Stimulated activated CD8-positive, alpha-beta memory T cell treated with anti-CD3 and anti-CD28 coated beads, Interleukin-4, amount 100 ng/mL, for 24 hours (primary cell): ENCODE results near the gene GRIK1.
"Not testable (repeated sequence)": the region's sequence is repeated elsewhere in the genome, so short reads cannot be mapped to it uniquely, and the experiment has no call there.

Experiments
- DNase-seq: peaks from one replicate; pipeline ENCODE4 v3.0.0-alpha.2; 2020; ENCODE audit warnings: low read depth

Gene GRIK1

GRCh38 chr21:29610779-29611360 lies 328.9 kb downstream of the GRIK1 start:
- DNase-seq: no peak

DNA sequence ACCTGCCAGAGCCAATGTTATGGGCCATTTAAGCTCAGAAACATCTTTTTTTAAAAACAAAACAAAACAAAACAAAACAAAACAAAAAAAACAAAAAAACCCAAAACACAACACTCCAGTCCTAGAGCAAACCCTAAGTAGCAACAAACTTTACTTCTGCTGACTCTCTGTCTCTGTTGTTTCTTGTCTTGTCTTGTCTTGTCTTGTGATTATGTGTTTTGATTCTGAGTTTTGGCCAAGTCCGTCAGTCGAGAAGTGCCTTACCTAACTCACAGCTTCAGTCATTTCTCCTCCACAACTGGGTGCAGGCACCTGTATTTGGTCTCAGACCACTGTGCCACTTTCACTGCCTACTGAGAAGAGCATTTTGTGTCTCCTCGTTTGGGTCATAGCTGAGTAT lies 333.2 kb downstream of the GRIK1 start:
- DNase-seq: no peak

DNA sequence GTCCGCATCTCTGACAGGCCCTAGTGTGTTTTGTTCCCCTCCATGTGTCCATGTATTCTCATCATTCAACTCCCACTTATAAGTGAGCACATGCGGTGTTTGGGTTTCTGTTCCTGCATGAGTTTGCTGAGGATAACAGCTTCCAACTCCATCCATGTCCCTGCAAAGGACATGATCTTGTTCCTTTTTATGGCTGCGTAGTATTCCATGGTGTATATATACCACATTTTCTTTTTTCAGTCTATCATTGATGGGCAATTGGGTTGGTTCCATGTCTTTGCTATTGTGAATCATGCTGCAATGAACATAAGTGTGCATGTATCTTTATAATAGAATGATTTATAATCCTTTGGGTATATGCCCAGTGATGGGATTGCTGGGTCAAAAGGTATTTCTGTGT lies 334.6 kb downstream of the GRIK1 start:
- DNase-seq: not testable (repeated sequence)

DNA sequence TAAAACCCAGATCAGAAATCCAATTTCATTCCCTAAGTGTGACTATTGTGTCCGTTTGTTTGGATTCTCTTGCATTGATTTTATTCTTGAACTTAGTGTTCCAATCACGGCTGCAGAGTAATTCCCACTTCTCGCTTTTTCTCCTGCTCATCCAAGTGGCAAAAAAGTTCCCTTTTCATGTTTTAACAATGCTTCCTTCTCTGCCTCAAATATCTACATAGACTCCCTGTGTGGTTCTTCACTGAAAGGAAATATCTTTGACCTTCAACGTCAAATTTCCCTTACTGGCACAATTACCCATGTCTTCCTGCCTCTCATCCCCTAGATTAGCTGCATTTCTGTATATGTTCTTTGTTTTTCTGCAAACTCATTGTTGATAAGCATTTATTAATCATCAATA lies 335.7 kb downstream of the GRIK1 start:
- DNase-seq: no peak

DNA sequence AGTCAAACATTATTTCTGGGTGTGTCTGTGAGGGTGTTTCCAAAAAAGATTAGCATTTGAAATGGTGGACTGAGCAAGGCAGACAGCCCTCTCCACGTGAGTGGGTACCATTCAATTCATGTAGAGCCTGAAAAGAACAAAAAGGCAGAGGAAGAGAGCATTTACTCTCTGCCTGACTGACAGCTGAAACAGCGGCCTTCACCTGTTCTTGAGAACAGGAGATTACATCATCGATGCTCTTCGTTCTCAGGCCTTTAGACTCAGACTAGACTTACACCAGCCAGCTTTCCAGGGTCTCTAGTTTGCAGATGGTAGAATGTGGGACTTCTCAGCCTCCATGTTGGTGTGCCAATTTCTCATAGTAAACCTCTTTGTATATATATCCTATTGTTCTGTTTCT lies 338.7 kb downstream of the GRIK1 start:
- DNase-seq: no peak

DNA sequence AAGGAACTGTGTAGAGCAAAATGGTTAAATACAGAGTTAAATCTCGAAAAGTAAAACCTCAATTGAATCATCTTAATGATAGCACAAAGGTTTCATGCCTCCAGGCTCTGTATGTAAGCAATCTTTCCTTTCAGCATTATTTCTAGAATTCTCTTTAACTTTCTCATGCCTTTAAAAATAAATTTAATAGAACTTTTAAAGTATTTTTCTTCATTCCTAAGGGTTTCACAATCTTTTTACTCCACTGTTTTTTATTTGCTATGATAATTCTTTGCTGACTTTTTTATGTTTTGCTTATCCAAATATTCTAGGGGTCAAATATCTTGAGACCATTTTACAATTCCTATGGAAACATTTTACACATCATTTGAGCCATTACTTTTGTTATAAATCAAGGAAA lies 353.1 kb downstream of the GRIK1 start:
- DNase-seq: no peak

- no peak for DNase-seq
Measured at GRCh38 chr21:29585462-29585861, 354.3 kb downstream of the GRIK1 start.

DNA sequence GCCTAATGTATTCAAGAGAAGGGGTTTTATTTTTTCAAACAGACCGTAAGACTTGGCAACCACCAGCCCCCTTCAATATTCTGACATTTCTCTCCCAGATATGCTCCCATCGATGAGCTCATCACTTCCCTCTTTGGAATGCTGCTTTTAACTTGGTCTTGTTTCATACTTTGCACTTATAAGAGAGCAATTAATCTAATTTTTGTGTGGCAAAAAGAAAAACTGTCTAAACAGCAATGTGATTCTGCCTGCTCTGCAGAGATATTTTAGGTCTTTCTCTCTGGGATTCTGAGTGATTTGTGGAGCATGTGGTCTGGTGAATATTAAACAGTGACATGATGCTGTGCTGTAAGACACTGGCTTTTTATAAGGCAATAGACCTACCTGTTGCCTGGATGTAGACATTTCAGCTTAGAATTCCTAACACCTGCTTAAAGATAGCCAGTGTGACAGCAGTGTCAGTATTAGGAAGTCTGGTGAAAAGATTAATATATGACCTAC lies 356.3 kb downstream of the GRIK1 start:
- no peak for DNase-seq

- DNase-seq: no peak
Measured at GRCh38 chr21:29582855-29583254, 356.9 kb downstream of the GRIK1 start.

GRCh38 chr21:29581393-29581792 lies 358.4 kb downstream of the GRIK1 start:
- no peak for DNase-seq

- no peak for DNase-seq
Measured at GRCh38 chr21:29580732-29581285, 359.0 kb downstream of the GRIK1 start.

DNA sequence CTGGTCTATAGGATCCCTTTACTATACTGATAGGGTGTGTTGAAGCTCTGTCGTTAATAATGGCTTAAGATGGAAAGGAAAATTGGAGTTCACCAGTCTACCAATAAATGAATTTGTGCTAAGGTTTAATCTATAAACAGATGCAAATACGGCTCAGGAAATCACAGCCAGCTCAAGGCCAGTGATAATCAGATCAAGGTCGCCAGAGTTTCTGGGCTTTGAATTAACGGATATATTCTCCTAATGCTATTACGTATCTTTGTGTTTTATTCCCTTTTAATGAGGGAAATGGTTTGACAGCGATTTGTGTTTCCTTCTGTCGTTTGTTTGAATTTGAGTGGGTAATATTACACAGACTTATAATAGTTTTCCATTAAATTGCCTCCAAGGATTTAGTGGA lies 361.5 kb downstream of the GRIK1 start:
- no peak for DNase-seq

GRCh38 chr21:29571949-29572348 lies 367.8 kb downstream of the GRIK1 start:
- DNase-seq: no peak

GRCh38 chr21:29568020-29568697 lies 371.6 kb downstream of the GRIK1 start:
- DNase-seq: no peak

DNA sequence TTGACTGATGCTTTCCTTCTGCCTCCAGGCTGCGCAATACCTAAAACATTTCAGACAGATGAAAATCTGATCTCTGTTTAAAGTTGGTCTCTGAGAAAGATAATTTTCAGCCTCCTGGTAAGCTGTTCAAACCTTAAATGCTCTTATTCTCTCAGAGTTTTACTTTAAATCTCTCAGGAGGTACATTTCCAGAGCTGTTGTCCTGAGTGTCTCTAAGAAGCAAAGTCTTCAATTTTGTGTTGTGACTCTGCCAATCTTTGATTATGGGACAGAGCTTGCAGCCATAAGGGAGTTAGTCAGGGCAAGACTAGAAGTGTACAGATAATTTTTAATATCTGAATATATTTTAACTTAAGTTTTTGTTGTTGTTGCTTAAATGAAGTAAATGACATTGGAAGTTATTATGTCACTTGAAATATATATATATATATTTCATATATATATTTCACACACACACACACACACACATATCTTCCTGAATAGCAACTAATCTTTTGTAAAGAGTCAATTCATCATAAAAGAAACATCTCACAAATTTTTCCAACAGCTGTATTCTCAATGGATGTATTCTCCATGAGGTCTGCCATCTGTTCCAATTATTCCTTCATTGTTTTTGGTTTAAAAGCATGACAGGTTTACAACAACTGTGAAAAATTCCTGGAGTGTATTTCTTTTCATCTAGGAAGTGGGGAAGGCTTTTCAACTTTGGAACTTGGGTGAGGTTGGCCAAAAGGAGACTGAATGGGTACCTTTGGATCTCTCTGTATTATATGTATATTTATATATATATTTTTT lies 381.7 kb downstream of the GRIK1 start:
- DNase-seq: no peak

GRCh38 chr21:29557200-29557599 lies 382.6 kb downstream of the GRIK1 start:
- DNase-seq: no peak

GRCh38 chr21:29555601-29556000 lies 384.2 kb downstream of the GRIK1 start:
- no peak for DNase-seq

GRCh38 chr21:29550205-29550604 lies 389.6 kb downstream of the GRIK1 start:
- DNase-seq: no peak

GRCh38 chr21:29549614-29550013 lies 390.2 kb downstream of the GRIK1 start:
- DNase-seq: no peak

GRCh38 chr21:29547998-29548397 lies 391.8 kb downstream of the GRIK1 start:
- DNase-seq: no peak

GRCh38 chr21:29546071-29546470 lies 393.7 kb downstream of the GRIK1 start:
- no peak for DNase-seq

- DNase-seq: no peak
Measured at GRCh38 chr21:29540289-29540688, 399.5 kb downstream of the GRIK1 start.

DNA sequence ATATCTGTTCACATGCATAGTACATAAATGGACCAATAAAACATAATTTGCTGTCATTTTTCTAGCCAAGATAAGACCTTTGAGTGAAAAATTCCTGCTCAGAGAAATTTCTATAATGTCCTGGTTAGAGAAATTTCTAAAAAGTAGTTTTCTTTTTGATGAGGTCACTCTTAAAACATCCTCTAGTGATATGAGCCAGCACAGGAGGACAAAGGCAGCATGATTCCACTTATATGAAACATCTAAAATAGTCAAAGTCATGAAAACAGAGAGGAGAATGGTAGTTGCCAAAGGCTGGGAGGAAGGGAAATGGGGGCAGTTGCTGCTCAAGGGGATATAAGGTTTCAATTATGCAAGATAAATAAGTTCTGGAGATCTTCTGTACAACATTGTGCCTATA lies 401.7 kb downstream of the GRIK1 start:
- DNase-seq: no peak
